HFF-Myc (cell line): ENCODE measurements around the gene WNT9A.

Experiments used
- DNase-seq: peaks from one replicate; pipeline ENCODE4 v3.0.0-alpha.2; 2011; ENCODE audit warnings: low read depth; ENCODE audit errors: extremely low read depth
- H3K4me3 ChIP-seq: replicated peaks from 2 replicates; pipeline ENCODE4 v1.5.1; 2011; ENCODE audit warnings: low read depth, mild to moderate bottlenecking, control low read depth, low read length
- CTCF ChIP-seq: IDR thresholded peaks from 2 replicates; pipeline ENCODE4 v1.5.1; 2012; ENCODE audit warnings: mild to moderate bottlenecking, low read depth, low read length, control low read depth; ENCODE audit errors: missing control alignments

Gene WNT9A

GRCh38 chr1:227888404-227889046 is 59.2 kb downstream of the WNT9A start:
- H3K4me3 ChIP-seq: no peak overlapping the region
- no peak for TF ChIP-seq CTCF

GRCh38 chr1:227887697-227888403 is 59.9 kb downstream of the WNT9A start:
- no peak for DNase-seq
- no peak for TF ChIP-seq CTCF
- H3K4me3 ChIP-seq: 0 out of 2 replicates have a peak overlapping the region, but pooled peaks have one; percentile 13

More at GRCh38 chr1:227888404-227889046, 59.2 kb downstream of the WNT9A start:
- DNase-seq: no peak

- no peak for TF ChIP-seq CTCF
- 0 out of 2 replicates have a peak overlapping the region, but pooled peaks have one; percentile 13 for H3K4me3 ChIP-seq
- DNase-seq: peak; percentile 51
These were observed 60.6 kb downstream of the WNT9A start for GRCh38 chr1:227886993-227887696.

GRCh38 chr1:227886503-227886961 is 61.2 kb downstream of the WNT9A start:
- no peak overlapping the region for H3K4me3 ChIP-seq
- TF ChIP-seq CTCF: no peak
- no peak for DNase-seq

GRCh38 chr1:227885648-227886502 is 61.9 kb downstream of the WNT9A start:
- no peak for TF ChIP-seq CTCF
- DNase-seq: peak; percentile 38
- no peak overlapping the region for H3K4me3 ChIP-seq

GRCh38 chr1:227885135-227885647 is 62.5 kb downstream of the WNT9A start:
- no peak overlapping the region for H3K4me3 ChIP-seq
- no peak for DNase-seq
- no peak for TF ChIP-seq CTCF
